ENCODE results near the gene CEPT1. TPM values are rescaled to one million over a fixed set of nuclear protein-coding genes. Genes with fewer than 3 reads are reported as not detected.

The CEPT1 gene
- total and polyA plus RNA-seq, 10 of the 15 experiments (the other 5 are each of a cell fraction or from before 2014, with no cell fraction given) = 29.4 to 77.9 (median 54.8) TPM

DNA sequence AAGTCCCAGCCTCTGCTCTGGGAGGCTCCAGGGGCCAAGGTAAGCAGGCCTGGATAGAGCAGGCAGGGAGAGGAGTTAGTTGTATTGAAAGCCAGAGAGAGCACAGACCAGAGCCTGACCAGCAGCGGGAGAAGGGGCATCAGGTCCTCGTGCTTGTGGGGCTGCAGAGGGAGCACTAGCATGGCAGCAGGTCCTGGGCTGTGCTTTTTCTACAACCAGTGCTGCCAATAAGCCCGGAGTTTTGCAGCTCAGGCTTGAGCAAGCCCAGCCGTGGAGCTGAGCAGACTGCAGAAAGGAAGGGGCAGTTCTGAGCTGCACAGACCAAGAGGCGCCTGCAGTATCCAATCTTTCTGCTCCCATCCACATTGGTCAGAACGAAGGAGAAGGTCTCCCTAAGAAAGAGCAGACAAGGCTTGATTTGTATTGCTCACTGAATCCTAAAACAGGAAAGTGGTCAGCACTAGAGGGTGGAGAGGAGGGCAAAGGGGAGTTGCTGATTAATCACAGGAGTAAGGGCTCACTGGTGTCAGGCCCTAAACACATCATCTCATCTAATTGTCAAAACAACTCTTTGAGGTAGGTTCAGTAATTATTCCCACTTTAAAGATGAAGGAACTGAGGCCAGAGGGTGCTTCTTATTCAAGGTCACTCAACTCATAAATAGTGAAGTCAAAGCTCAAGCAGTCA, 57.7 kb downstream of the CEPT1 start (continued):
- TF ChIP-seq PBX3 (IDR thresholded peaks at IDR 0.05; ENCODE audit: insufficient replicate concordance, low read depth, low read length) (no peak), SMAD5 (IDR thresholded peaks at IDR 0.05; ENCODE audit: low read depth) (0 out of 2 replicates have a peak, but pooled peaks have one; percentile 11), MLLT1 (IDR thresholded peaks at IDR 0.05) (peak; percentile 63), LARP7 (IDR thresholded peaks at IDR 0.05) (peak; percentile 56; the same call in 1 of the 2 replicates), WRNIP1 (IDR thresholded peaks at IDR 0.05; ENCODE audit: borderline replicate concordance, low read depth, low read length) (peak; percentile 60; the same call in 1 of the 2 replicates), MXI1 (IDR thresholded peaks at IDR 0.05; ENCODE audit: low read depth, low read length) (peak; percentile 77), MTA2 (IDR thresholded peaks at IDR 0.05; ENCODE audit: low read depth) (no peak), ASH2L (IDR thresholded peaks at IDR 0.05; ENCODE audit: borderline replicate concordance, low read depth) (no peak), MEF2B (IDR thresholded peaks at IDR 0.05; ENCODE audit: partially characterized antibody, poor library complexity, severe bottlenecking) (peak; percentile 9), NKRF (conservative IDR thresholded peaks at IDR 0.05) (0 out of 2 replicates have a peak, but pooled peaks have one; percentile 17)
- TF ChIP-seq, protein P1, sequence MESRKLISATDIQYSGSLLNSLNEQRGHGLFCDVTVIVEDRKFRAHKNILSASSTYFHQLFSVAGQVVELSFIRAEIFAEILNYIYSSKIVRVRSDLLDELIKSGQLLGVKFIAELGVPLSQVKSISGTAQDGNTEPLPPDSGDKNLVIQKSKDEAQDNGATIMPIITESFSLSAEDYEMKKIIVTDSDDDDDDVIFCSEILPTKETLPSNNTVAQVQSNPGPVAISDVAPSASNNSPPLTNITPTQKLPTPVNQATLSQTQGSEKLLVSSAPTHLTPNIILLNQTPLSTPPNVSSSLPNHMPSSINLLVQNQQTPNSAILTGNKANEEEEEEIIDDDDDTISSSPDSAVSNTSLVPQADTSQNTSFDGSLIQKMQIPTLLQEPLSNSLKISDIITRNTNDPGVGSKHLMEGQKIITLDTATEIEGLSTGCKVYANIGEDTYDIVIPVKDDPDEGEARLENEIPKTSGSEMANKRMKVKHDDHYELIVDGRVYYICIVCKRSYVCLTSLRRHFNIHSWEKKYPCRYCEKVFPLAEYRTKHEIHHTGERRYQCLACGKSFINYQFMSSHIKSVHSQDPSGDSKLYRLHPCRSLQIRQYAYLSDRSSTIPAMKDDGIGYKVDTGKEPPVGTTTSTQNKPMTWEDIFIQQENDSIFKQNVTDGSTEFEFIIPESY (IDR thresholded peaks at IDR 0.05) = no peak
- TF ChIP-seq, protein P2, sequence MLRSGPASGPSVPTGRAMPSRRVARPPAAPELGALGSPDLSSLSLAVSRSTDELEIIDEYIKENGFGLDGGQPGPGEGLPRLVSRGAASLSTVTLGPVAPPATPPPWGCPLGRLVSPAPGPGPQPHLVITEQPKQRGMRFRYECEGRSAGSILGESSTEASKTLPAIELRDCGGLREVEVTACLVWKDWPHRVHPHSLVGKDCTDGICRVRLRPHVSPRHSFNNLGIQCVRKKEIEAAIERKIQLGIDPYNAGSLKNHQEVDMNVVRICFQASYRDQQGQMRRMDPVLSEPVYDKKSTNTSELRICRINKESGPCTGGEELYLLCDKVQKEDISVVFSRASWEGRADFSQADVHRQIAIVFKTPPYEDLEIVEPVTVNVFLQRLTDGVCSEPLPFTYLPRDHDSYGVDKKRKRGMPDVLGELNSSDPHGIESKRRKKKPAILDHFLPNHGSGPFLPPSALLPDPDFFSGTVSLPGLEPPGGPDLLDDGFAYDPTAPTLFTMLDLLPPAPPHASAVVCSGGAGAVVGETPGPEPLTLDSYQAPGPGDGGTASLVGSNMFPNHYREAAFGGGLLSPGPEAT (IDR thresholded peaks at IDR 0.05; ENCODE audit: low read depth) = no peak

Measured in GM12878 (cell line).